ENCODE data around the gene MRPL47.
"Not testable (repeated sequence)": the region's sequence is repeated elsewhere in the genome, so short reads cannot be mapped to it uniquely, and the experiment has no call there.

MRPL47 gene

GRCh38 chr3:179604321-179605078 is at the start of gene MRPL47, which contains the start of gene NDUFB5:
Gene MRPL47, minus strand, starts transcription at chr3:179604638. Its CDS starts 14 bp downstream, at chr3:179604624.
Gene NDUFB5, plus strand, starts transcription at chr3:179604794. Its CDS starts 22 bp downstream, at chr3:179604816.
- peak; percentile 96 for DNase-seq

DNA sequence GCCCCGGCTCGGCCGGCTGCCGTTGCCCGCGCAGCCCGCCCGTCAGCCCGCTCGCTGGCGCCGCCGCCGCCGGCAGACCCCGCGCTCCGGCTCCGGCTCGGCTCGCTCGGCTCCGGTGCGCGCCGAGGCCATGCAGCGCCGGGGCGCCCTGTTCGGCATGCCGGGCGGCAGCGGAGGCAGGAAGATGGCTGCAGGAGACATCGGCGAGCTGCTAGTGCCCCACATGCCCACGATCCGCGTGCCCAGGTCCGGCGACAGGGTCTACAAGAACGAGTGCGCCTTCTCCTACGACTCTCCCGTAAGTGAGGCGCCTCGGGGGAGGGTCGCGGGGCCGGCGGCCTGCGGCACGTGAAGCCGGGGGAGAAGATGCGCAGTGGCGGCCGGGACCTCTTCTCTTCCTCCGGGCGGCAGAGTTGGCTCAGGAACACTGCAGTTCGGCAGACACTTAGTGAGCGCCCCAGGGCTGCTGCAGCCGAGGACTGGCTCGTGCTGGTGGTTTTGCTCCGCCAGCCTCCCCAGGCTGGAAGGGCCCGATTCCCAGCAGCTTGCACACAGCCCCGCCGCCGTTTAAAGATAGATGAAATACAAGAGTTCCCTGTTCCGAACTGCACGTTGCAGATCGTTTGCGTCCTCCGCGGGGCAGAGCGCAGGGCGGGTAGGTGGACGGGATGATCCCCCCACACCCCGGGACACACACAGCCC is 48.8 kb upstream of the MRPL47 start:
- DNase-seq, result peak; percentile 87

DNA sequence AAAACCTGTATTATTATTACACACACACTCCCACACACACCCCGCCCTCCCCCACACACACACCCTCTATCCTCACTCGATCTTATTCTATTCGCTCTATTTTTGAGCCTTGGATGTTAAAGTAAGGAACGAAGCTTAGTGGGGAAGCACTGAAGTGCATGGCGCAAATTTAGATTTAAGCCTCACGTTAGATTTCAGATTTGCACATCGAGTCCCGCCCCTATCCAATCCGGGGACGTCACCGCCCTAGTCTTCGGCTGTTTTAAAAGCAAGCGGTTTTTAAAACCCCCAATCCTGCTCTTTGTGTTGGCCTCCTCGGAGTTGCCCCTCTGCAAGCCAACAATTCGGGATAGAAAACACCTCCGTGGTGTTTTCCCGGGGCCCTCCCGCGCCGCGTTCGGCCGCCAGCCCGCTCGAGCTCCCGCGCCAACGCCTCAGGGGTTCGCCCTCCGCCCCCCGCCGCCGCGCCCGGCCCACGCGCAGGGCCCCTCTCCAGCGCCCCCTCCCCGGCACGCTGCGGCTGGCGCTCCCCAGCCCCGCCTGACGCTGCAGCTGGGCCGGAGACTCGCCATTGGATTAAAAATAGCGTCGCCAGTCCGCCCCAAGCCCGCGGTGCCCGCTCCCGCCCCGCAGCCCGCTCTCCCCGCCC is 48.1 kb upstream of the MRPL47 start, which contains the start of gene USP13:
USP13 (plus strand) TSS at position 594 of the 649 bp plus-strand sequence. CDS start 186 bp downstream, outside the sequence.
- DNase-seq, result peak; percentile 70

DNA sequence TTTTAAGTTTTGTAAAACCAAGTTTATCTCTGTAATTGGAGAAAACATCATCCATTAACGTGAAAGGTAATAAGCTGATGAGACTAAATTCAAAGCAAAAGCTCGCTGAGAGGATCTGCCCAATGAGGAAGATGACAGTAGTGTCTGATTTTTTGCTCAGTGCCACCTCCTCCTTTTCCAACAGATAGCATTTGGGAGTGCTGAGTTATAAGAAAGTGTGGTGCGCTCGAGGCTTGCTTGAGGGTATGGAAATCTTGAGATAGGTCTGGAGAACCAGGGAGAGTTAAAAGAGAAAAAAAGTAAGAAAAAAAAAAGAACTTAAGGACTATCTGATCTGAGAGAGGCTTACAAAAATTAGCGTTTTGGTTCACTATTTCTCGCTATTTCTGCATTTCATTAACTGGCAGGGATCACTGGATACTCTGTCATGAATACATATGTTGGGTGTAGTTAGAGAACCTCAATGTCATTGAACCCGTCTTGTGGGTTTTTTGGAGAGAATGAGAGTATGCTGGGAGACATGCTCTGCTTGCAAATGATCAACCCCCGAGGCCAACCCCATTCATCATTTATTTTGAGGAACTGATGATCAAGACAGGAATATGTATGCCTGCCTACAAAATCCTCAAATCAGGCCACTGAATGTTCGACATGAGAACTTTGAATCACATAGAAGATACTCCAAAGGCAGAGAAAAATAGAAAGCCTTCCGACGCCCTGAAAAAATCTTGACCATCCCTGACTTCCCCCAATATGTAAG is 47.4 kb upstream of the MRPL47 start:
- no peak for DNase-seq

DNA sequence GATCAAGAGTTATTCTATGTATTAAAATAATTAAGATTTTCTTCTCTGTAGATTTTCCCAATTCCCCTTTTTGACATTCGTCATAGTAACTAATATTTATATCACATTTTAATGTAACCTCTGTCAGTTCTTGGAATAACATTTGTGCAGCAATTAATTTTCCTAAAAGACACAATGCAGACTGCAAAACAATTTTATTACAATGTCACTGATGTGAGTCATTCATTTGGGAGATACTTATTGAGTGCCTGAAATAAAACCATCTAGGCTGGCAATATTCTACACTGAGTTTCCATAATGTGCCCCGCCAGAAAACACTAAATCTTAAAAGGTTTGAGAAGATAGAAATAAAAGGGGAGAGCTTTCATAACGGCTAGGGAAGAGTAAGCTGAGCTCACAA is 41.7 kb upstream of the MRPL47 start:
- DNase-seq, result no peak

DNA sequence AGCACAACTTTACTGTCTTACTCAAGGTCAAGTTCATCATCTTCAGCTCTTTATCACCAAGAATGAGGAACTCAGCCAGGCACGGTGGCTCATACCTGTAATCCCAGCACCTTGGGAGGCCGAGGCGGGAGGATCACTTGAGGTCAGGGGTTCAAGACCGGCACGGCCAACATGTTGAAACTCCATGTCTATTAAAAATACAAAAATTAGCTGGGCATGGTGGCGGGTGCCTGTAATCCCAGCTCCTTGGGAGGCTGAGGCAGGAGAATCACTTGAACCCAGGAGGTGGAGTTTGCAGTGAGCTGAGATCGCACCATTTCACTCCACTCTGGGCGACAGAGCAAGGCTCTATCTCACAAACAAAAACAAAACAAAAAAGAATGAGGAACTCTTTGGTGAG is 39.4 kb upstream of the MRPL47 start:
- not testable (repeated sequence) for DNase-seq

DNA sequence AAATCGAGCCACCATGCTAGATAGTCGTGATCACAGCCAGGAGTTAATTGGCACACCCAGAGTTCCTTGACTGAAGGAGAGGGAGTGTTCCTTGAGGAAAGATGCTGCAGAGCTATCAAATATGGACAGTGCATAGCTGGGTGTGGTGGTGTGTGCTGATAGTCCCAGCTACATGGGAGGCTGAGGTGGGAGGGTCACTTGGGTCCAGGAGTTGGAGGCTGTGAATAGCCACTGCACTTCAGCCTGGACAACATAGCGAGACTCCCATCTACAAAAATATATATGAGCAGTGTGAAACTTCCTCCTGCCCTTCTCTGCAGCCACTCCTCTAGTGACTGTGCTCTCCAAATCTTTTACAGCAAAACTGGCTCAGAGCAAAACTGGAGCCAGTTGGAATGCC is 38.4 kb upstream of the MRPL47 start:
- no peak for DNase-seq

DNA sequence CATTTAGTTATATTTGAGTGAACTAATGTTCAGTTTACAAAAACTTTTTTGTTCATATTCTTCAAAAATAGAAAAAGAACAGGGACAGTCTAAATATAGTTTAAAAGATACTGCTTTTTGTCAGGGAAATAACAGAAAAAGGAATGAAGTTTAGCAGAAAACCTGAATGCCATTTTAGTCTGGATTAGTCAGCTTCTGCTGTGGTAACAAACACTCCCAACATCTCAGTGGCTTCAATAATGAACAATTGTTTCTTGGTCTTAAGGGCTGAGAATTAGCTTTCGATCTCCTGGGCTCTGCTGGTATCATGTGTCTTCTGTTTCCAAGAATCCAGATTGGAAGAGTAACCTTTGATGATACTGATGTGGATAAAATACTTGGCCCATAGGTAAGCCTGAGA is 36.0 kb upstream of the MRPL47 start:
- DNase-seq, result no peak

- DNase-seq, result no peak
These were observed 26.5 kb upstream of the MRPL47 start for GRCh38 chr3:179630753-179631451.

GRCh38 chr3:179624451-179624850 is 20.0 kb upstream of the MRPL47 start:
- no peak for DNase-seq

DNA sequence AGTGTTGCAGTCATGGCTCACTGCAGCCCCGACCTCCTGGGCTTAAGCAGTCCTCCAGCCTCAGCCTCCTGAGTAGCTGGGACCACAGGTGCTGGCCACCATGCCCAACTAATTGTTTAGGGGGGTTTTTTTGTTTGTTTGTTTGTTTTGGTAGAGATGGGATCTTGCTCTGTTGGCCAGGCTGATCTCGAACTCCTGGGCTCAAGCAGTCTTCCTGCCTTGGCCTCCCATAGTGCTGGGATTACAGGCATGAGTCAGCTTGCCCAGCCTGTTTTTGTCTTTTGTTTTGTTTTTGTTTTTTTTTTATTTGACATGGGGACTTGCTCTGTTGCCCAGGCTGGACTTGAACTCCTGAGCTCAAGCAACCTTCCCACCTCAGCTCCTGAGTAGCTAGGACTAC is 17.6 kb upstream of the MRPL47 start:
- no peak for DNase-seq

- DNase-seq, result no peak
These were observed 11.2 kb upstream of the MRPL47 start for GRCh38 chr3:179615458-179616173.

DNA sequence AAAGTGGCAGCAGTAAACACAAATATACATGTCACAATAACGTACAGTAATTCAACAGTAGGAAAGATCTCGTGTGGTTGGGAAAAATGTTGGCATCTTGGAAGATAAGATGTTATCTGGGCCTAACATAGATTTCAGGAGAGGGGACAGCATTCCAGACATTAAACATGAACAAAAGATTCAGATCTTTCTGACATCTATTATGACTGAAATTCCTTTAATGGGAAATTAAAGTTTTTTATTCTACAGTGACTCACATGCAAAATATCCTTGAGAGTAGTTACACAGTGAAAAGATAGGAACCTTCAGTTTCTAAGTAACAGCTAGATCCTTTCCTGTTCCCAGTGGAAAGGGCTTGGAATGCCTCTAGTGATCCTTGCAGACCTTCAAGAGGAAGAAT is 9.4 kb upstream of the MRPL47 start:
- no peak for DNase-seq

DNA sequence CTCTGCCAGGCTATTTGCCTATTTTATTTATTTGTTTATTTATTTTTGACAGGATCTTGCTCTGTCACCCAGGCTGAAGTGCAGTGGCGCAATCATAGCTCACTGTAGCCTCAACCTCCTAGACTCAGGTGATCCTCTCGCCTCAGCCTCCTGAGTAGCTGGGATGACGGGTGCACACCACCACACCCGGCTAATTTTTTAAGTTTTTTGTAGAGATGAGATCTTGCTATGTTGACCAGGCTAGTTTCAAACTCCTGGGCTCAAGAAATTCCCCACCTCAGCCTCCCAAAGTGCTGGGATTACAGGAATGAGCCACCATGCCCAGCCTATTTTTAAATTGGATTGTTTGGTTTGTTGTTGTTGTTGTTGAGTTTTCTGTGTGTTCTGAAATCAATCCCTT is 5.6 kb upstream of the MRPL47 start:
- no peak for DNase-seq

- DNase-seq, result no peak
These were observed 4.7 kb upstream of the MRPL47 start for GRCh38 chr3:179608931-179609720.

GRCh38 chr3:179606534-179607085 is 2.2 kb upstream of the MRPL47 start:
- no peak for DNase-seq

GRCh38 chr3:179603831-179604230 is 607 bp downstream of the MRPL47 start:
- peak; percentile 38 for DNase-seq

GRCh38 chr3:179603321-179603720 is 1.1 kb downstream of the MRPL47 start:
- DNase-seq, result no peak

DNA sequence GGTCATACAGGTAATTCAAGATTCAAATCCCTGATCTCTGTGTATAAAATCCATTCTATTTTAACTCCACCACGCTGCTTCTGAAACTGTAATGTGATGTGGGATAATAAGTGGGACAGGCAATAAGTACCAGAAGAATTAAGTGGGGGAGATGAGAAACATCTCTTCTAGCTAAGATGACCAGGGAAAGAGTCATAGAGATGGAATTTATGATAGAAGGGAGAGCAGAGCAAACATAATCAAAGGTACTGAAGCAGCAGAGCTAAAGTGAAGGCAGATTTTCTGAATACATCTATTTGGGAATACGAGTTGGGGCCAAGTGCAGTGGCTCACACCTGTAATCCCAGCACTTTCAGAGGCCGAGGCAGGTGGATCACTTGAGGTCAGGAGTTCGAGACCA is 4.9 kb downstream of the MRPL47 start:
- no peak for DNase-seq

- no peak for DNase-seq
These were observed 13.1 kb downstream of the MRPL47 start for GRCh38 chr3:179591313-179591712.

Measured in DMS53 (cell line).